Heart right ventricle (tissue), 16 donors: ENCODE data around the gene METTL9. TPM values are rescaled to one million over a fixed set of nuclear protein-coding genes. Genes with fewer than 3 reads are reported as not detected.
"Not testable (repeated sequence)": the region's sequence is repeated elsewhere in the genome, so short reads cannot be mapped to it uniquely, and the experiment has no call there.

Experiments
- ATAC-seq, 8 donors: fragments of 200-7000 bp; cut with Tn5 transposase; one replicate each; pipeline ENCODE4 v1.9.1; 2020; ENCODE audit warnings: mild to moderate bottlenecking in 8 of 8, moderate library complexity in 8 of 8, moderate number of reproducible peaks in 1 of 8
- DNase-seq, 2 donors: peaks; one replicate each; pipeline ENCODE4 v3.0.0-alpha.2; 2020
- H3K27ac ChIP-seq, 10 donors: fragments of 200-600 bp; sonication (generic) in 2 of 10; one replicate each; pipeline versions ENCODE4 v1.5.0 to v1.8.0; 2020 to 2022; ENCODE audit warnings: mild to moderate bottlenecking in 3 of 10
- H3K27me3 ChIP-seq, 7 donors: fragments of 200-600 bp; one replicate each; pipeline ENCODE4 v1.8.0; 2021 to 2022; ENCODE audit warnings: mild to moderate bottlenecking in 2 of 7
- H3K36me3 ChIP-seq, 9 donors: fragments of 200-600 bp; sonication (generic) in 1 of 9; one replicate each; pipeline versions ENCODE4 v1.5.0 to v1.8.0; 2020 to 2022; ENCODE audit warnings: mild to moderate bottlenecking in 2 of 9
- H3K4me1 ChIP-seq, 9 donors: fragments of 200-600 bp; sonication (generic) in 1 of 9; one replicate each; pipeline versions ENCODE4 v1.5.0 to v1.8.0; 2020 to 2022; ENCODE audit warnings: mild to moderate bottlenecking in 4 of 9
- H3K4me3 ChIP-seq, 10 donors: fragments of 200-600 bp; sonication (generic) in 2 of 10; one replicate each; pipeline versions ENCODE4 v1.5.0 to v1.8.0; 2020 to 2022; ENCODE audit warnings: mild to moderate bottlenecking in 7 of 10, moderate library complexity in 2 of 10
- H3K9me3 ChIP-seq, 11 donors: fragments of 200-600 bp in 10 of 11; sonication (generic) in 2 of 11; one replicate each; pipeline versions ENCODE4 v1.5.0 to v1.8.0; 2013 to 2022; ENCODE audit warnings: mild to moderate bottlenecking in 2 of 11, control low read depth in 1 of 11, moderate library complexity in 1 of 11
- CTCF ChIP-seq, 9 donors: fragments of 200-600 bp; sonication (generic) in 2 of 9; IDR thresholded peaks; one replicate each; pipeline versions ENCODE4 v1.5.0 to v1.8.0; 2021 to 2022; ENCODE audit warnings: antibody characterized with exemption in 9 of 9, mild to moderate bottlenecking in 5 of 9, moderate library complexity in 1 of 9
- WGBS, 2 donors: extraction: QIAGEN DNeasy Blood & Tissue Kit; methylation state at CpG; one replicate each; pipeline ENCODE4 v1.1.7; 2013; ENCODE audit warnings: inconsistent platforms in 1 of 2; 5-methylcytosine and 5-hydroxymethylcytosine counted together
- intact Hi-C, 10 donors: fragments of 100-400 bp; cut with DNase I; formaldehyde crosslinking; loops; one replicate each; pipeline versions ENCODE4 v1.11.1 to v1.14.2; 2022
- polyA plus RNA-seq, 2 donors: library from polyadenylated mRNA; stranded (reverse); fragments of 200-250 nt; gene quantifications; one replicate each; pipeline ENCODE4 v1.2.3, GENCODE V29; 2013
- total RNA-seq, 10 donors: library from RNA; stranded (reverse); fragmentation: NEBNext Ultra II Directional in 3 of 10; extraction: Animal tissue kit (Norgen Biotek cat#: 25700) in 3 of 10; gene quantifications; one replicate each; pipeline versions ENCODE4 v1.2.1 to v1.2.4, GENCODE V29; 2021 to 2023
- donor health status: Arrhythmogenic right ventricular cardiomyopathy.
- donor health status: ischemic (EF 13 %, LVEDD 7.1; RV severe dilation, severe dysfunction).
- donor health status: healthy with polysubstance abuse.
- donor health status: DM: no; HTN: yes; CAD: no.
- donor health status: DM: no; HTN: no; CAD: no.
- donor health status: ischemic (EF 25% LVEDD 6.9; RV normal size, moderate dysfunction).
- donor health status: ischemic (EF 25% LVEDD 5.7; RV mildly dilated, moderate dysfunction).
- donor health status: healthy.
- donor health status: DM: yes; HTN: yes; CAD: no.
- donor health status: Ischemic cardiomyopathy.
- donor health status: ischemic (EF 35%, LVEDD 5.7; RV mildly dilated, moderate dysfunction).
- donor health status: nonischemic (EF 11% LVEDD 7.7; RV severe dilation, severe dysfunction).
- donor health status: DM: yes; HTN: yes; CAD: no.
- donor health status: PGD.
- donor health status: ischemic (EF 29% LVEDD 5.4; RV normal size, mild dysfunction).
- donor health status: nonischemic (EF 23%, LVEDD 6.1; RV moderate dilation, normal function).

Gene METTL9
- total and polyA plus RNA-seq, 12 donors, result 11.9 to 66.0 (median 51.4) TPM

GRCh38 chr16:21628121-21628726 is 28.8 kb downstream of the METTL9 start:
- Histone ChIP-seq H3K4me3 (no peak overlapping the region), H3K36me3 (peaks cover 0 to 68% (median 8%) of the 10 kb centered on the region in 9 donors), H3K4me1 (peaks cover 0 to 35% (median 10%) of the 10 kb centered on the region in 9 donors), H3K27me3 (no peaks in the 10 kb centered on the region), H3K9me3 (no peaks in the 10 kb centered on the region), H3K27ac (no peak overlapping the region)
- no peak for ATAC-seq
- DNase-seq, result no peak
- intact Hi-C loops, result no loop called here
- no peak for TF ChIP-seq CTCF (IDR thresholded peaks at IDR 0.05)
- 97 to 99% methylated on average over 5 of the region's 5 CpGs for WGBS, 2 donors

GRCh38 chr16:21628772-21629171 is 29.4 kb downstream of the METTL9 start:
- WGBS, 2 donors, result 95 to 99% methylated on average over 5 of the region's 5 CpGs
- no peak for TF ChIP-seq CTCF (IDR thresholded peaks at IDR 0.05)
- Histone ChIP-seq H3K9me3 (no peaks in the 10 kb centered on the region), H3K36me3 (peaks cover 0 to 66% (median 8%) of the 10 kb centered on the region in 9 donors), H3K27ac (no peak overlapping the region), H3K4me1 (peaks cover 0 to 35% (median 10%) of the 10 kb centered on the region in 9 donors), H3K27me3 (no peaks in the 10 kb centered on the region), H3K4me3 (no peak overlapping the region)
- DNase-seq, result no peak
- ATAC-seq, result no peak
- intact Hi-C loops, result no loop called here

- H3K4me3 ChIP-seq, H3K27ac ChIP-seq, DNase-seq, H3K27me3 ChIP-seq, ATAC-seq, H3K9me3 ChIP-seq: not testable (repeated sequence)
- H3K36me3 ChIP-seq, result peaks cover 0 to 66% (median 8%) of the 10 kb centered on the region in 9 donors
- peaks cover 0 to 35% (median 10%) of the 10 kb centered on the region in 9 donors for H3K4me1 ChIP-seq
- 98% methylated on average over 37 of the region's 37 CpGs for WGBS, 2 donors
- intact Hi-C loops, result loop anchor here in 2 of 10 donors (10.0 kb wide), 1 partner anchor 45 kb away; no protein-coding TSS in a partner anchor
Observed at GRCh38 chr16:21629616-21630539, 30.5 kb downstream of the METTL9 start.

GRCh38 chr16:21630866-21631265 is 31.5 kb downstream of the METTL9 start:
- 90 to 98% methylated on average over 6 of the region's 6 CpGs for WGBS, 2 donors
- H3K9me3 ChIP-seq, H3K4me3 ChIP-seq, DNase-seq, H3K27me3 ChIP-seq, H3K27ac ChIP-seq, ATAC-seq: not testable (repeated sequence)
- Histone ChIP-seq H3K4me1 (peaks cover 0 to 34% (median 10%) of the 10 kb centered on the region in 9 donors), H3K36me3 (peaks cover 0 to 59% (median 8%) of the 10 kb centered on the region in 9 donors)
- intact Hi-C loops, result loop anchor here in 2 of 10 donors (10.0 kb wide), 1 partner anchor 46 kb away; no protein-coding TSS in a partner anchor

DNA sequence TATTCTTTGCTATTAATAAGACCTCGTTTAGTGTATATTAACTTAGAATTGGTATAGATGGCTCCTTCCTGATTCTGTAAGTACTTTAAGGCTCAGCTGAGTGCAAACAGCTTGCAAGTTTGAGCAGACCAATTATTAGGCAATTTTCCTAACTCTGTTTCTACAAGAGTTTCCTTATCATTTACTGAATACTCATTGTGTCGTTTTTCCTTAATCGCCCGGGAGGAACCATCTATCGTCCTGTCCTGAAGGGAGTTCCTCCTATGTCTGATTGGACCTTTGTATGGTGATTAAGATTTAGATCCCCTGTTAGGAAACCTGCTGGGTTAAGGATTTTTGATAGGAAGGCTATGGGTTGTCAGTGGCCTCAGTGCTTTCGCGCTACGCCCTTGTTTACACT is 32.0 kb downstream of the METTL9 start:
- intact Hi-C loops, result loop anchor here in 2 of 10 donors (10.0 kb wide), 1 partner anchor 47 kb away; no protein-coding TSS in a partner anchor
- H3K36me3 ChIP-seq, result peaks cover 0 to 56% (median 8%) of the 10 kb centered on the region in 9 donors
- DNase-seq, H3K4me3 ChIP-seq, H3K27ac ChIP-seq, ATAC-seq, H3K27me3 ChIP-seq, H3K9me3 ChIP-seq: not testable (repeated sequence)
- peaks cover 0 to 28% (median 8%) of the 10 kb centered on the region in 9 donors for H3K4me1 ChIP-seq
- 90 to 92% methylated on average over 8 of the region's 8 CpGs for WGBS, 2 donors

DNA sequence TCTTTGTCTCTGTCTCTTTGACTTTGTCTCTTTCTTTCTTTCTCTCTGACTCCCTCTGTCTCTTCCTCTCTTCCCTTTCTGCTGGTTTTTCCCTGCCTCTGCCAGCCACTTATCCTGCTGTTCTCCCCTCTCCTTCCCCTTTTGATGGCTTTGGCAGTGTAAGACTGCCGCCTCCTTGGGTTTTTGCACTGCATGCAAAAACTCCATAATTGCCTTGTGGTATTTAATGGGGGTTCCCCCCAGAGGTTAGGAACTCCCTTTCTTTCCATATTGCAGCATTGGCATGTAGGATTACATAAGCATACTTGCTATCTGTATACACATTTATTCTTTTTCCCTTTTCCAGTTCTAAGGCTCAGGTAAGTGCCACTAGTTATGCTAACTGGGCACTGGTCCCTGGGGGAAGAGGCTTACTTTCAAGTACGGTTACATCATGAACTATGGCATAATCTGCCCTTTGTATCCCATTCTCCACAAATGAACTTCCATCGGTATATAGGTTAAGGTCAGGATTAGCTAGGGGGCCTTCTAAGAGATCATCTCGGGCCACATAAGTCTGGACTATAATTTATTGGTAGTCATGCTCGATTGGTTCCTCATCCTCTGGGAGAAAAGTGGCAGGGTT is 32.7 kb downstream of the METTL9 start:
- H3K9me3 ChIP-seq, H3K27me3 ChIP-seq, ATAC-seq, DNase-seq, H3K27ac ChIP-seq, H3K4me3 ChIP-seq: not testable (repeated sequence)
- H3K4me1 ChIP-seq, result peaks cover 0 to 22% (median 2%) of the 10 kb centered on the region in 9 donors
- 92 to 96% methylated on average over 5 of the region's 5 CpGs for WGBS, 2 donors
- intact Hi-C loops, result loop anchor here in 2 of 10 donors (10.0 kb wide), 1 partner anchor 47 kb away; no protein-coding TSS in a partner anchor
- peaks cover 0 to 59% (median 8%) of the 10 kb centered on the region in 9 donors for H3K36me3 ChIP-seq
